Stimulated activated naive CD4-positive, alpha-beta T cell treated with Interleukin-2 at 50 U/mL for 16 hours (primary cell): ENCODE measurements around the gene OTULIN.

Experiments
- DNase-seq: peaks from one replicate; lab custom pipeline; 2025; lab: John Stamatoyannopoulos, UW

OTULIN gene

DNA sequence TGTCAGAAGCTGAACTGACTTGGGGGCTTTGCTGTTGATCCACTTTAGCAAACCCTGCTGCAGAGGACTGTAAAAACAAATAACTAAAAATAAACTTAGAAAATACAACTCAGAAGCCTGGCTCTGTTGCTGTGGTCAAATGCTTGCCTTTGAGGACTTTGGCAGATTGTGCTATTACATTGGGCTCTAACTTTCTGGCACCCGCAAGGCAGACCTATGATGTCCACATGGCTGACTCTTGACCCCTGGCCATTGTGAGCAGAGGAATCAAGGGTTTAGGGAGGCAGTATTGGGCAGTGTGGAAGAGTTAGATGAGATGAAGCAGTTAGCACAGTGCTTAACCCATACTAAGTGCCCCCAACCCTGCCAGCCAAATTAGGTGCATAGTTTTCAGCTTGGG lies 34.0 kb downstream of the OTULIN start:
- DNase-seq, result no peak

DNA sequence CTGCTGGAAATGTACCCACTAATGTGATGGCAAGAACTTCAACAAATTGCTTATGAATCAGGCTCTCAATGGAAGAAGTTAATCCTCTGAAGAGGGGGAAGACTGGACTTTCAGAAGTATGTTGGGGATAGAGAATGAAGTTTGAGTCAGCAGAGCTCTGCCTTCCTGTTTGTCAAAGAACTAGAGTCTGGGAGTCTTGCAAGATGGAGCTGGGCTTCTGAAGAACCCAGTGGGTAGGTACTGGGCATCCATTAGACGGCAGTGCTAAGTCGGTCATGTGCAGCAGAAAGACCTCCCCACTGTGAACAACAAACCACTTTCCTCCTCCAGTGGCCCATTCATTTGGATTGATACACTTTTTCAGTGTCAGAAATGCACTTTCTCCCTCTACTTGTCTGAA lies 34.6 kb downstream of the OTULIN start:
- DNase-seq, result no peak

DNA sequence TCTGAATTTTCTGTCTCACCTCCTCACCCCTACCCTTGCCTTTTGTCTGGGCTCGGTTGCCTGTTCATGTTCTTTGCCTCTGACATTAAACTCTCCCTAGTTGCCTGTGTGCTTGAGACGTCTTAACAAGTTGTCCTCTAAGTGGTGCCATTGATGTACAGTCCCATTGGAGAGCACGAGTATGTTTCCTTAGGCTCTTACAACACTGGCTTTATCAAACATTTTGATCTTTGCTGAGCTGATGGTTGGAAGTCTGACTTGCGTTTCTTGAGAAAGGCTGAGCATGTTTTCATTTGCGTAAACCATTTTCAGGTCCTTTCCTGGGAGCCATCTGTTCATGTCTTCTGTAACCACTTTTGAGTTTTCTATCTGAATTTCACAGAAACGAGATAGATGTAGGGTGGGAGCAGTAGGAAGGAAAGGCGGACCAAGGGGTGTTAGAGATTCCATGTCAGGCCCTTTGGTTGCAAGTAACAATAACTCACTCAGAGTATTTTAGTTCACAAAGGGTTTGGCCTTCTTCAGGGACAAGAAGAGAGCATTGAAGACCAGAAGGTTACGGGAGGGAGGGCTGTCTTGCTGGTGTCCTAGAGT lies 35.4 kb downstream of the OTULIN start:
- DNase-seq, result no peak

DNA sequence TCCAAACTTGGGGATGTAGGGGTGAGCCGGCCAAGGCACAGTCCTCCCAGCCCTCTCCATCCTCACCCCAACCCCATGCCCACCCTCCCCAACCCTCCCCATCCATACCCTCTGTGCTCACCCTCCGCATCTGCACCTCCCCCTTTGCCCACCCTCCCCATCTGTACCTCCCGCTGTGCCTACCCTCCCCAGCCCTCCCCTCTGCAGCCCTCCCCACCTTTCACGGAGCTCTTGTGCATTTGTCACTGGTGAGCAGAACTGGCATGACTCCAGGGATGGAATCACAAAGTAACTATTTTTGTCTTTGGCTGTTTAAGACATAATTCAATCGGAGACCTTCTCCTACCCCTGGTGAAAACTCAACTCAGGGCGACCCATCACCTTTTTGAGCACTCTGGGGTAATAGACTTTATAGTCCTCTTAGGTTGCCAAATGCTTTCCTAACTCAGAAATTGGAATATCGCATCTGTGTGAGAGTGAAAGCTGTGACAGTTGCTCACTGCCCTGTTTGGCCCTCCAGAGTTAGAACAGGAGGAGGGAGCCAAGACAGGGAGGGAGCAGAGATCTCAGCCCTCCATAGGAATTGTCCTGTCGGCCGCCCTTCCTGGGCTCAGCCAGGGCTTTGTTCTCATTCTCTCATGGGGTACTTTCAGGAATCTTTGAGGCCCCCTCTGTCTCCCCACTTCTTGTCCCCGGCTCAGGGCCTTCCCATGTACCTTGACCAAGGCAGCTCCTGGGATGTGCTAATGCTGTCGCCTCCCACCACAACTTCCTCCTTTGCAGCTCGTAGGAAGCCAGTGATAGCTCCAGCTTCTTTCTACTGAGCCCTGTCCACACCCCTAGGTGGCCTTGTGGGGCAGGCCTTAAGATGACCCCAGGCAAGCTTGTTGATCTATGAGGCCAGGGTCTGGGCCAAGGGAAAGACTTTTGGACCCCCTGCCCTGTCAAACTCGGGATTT lies 36.2 kb downstream of the OTULIN start:
- no peak for DNase-seq

DNA sequence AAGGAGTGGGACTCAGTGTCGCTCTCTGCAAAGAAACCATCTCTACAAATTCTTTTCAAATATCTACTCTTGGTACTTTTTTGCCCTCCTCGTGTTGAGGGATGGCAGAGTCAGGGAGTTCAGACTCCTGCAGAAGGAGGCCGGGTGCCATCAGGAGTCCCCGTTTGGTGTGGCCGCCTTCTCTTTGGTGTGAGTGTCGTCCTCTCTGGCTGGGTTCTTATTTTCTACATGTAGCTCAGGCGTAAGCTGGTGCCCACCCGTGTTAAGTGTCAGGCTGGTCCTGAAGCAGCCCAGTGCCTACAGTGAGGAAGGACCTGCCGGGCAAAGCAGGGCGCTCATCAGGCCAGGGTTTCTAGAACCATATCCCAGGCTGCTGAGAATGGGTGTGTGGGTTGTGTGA lies 37.0 kb downstream of the OTULIN start:
- no peak for DNase-seq

DNA sequence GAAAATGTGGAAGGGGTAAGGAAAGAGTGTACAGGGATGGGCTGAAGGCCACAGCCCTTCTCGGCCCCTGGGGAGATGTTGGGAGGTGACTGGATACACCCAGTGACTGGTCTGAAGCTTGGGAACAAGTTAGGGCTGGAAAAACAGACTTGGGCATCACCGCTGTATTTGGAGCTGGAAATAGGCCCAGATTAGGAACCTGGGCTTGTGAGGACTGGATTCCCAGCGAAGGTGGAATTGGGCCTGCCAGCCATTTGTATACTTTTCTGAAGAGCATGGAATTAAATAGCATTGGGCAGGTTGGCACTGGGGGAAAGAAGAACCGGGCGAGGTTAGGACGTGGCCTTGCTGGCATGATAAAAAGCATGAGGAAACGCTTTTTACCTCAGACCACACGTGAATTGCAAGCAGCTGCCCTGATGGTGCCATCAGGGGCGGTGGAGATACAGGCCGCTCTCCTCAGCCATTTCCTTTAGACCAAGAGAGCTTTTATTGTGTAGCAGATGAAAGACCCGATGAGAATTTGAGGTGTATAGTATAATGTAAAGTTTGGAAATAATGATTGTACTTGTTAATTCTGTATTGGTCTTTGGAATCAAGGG lies 37.8 kb downstream of the OTULIN start:
- no peak for DNase-seq

DNA sequence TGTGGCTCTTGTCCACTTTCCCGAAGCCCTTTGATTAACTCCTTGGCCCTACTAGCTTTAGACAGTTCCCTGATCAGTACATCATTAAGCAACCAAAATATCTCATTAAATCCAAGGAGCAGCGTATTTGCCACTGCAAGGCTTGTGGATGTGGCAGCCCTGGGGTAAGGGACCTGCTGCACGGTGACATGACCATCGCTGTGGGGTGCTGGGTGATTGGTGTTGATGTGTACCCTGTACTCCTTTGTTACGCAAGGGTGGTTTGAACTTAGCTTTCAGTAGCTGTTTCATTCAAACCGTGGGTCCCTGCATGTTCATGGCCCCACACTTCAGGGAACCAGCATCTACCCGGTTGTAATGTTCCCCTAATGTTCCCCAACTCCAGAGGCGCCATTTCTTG lies 41.0 kb downstream of the OTULIN start:
- no peak for DNase-seq

DNA sequence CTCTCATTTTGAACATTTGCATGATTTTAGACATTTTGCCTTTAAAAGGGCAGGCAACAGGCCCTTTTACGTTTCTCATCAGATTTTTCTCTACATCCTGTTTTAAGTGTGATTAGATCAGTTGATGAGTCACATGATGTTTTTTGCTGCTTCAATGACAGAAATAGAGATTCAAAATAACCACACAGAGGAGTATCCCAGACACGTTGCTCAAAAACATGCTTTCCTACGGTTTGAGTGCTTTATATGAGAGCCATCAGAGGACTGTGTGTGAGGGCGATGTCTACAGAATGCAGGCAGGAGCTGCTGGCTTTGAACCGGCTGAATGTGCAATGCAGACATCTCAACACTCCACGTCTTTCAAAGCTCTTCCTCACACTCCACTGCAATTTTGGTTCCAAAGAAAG lies 42.1 kb downstream of the OTULIN start:
- peak; percentile 26 for DNase-seq

DNA sequence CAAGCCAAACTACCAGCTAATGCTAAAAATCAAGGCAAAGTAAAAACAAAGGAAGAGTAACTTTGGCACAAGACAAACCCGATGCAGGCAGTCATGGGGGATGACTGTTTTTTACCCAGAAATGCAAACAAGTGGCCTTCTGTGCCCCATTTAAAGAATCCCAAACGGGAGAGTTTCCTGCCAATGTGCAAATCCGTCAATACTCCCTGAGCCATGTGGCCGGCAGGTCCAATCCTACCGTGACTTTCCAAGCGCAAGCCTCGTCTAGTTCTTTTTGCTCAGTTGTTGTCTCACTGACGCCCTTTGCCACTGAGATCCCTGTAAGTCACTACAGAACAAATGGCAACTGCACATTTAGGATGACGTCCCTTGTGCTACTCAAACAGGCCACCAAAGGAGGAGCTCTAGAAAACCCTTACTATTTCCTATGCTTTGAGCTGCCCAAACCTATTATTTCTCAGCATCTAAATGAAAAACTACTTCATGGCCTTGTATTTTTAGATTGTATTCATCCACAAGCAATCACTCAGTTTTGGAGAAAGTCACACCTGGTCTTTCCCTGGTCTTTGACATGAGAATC lies 43.4 kb downstream of the OTULIN start:
- no peak for DNase-seq

DNA sequence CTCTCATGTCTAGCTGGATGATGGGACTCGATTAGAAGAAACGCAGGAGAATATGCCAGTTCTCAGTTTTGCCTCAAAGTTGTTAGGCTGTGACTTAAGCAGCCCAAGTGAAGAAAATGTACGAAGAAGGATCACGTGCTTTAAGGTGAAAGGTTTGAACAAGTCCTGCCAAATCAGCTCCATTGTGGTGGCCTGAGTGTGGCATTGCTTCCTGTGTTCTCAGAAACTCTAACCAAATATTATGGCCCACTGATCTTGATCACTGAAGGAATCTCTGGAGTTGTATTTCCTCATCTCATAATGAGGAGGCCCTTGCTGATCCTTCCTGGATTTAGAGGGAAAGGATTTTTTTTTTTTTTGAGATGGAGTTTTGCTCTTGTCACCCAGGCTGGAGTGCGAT lies 44.0 kb downstream of the OTULIN start:
- no peak for DNase-seq

DNA sequence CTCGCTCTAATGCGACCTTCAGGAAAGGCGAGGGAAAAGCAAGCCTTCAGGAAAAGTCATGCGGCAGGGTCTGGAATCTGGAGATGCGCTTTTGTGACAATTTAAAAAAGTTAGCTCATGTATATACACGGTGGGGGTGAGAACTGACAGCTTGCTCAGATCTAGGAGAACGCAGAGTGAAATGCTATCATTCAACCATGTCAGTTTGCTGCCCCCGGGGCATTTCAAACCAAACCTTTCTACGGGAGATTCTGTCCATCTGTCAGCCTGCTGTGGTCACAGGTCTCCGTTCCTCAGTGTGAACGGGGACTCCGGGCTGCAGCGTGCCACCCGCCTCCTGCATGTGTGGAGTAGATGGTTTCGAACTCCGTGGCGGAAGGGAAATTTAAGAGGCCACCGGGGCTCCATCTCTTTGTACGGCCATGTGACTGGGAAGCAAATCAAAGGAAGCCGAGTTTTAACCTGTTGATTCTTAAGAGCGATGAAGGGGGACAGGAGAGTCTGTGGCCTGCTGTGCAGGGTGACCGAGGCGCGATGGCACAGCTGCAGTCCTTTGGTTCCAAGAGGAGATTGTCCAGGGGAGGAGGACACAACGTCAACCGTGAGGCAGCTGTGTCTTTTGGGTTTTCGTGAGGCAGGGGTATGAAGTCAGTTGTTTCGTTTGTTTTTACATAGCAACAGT lies 45.9 kb downstream of the OTULIN start:
- DNase-seq, result no peak

DNA sequence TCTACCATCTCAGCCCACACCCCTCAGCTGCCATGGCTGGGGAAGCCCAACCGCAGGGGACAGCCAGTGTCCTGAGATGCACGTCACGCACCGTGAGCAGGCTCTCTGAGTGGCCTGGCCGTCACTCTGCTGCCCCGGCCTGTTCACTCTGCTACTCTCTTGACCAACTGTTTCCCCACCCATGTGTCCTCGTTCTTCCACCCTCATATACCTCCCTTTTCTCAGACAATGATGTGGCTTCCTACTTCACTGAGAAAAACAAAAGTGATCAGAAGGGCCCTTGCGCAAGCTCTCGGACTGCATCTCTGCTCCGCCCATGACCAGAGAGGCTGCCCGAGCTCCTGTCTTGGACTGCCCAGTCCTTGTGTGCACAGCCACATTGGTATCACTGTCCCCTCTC lies 47.6 kb downstream of the OTULIN start:
- DNase-seq, result no peak

DNA sequence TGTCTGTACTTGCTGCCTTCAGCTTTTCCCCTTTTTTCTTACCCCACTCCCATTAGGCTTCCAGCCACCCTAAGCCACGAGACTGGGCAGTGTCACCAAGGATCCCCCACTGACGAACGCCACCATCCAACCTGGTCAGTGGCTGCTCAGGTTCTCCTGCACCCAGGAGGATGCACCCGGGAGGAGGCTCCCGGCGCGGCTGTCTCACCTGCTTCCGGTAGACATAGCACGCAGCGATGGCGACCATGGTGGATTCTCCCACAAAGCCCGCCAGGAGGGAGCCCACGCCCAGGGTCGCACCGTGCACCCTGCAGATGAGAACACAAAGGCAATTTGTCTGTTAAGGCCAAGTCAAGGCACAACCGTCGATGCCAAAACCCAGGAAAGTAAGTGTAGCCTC lies 48.1 kb downstream of the OTULIN start:
- no peak for DNase-seq

DNA sequence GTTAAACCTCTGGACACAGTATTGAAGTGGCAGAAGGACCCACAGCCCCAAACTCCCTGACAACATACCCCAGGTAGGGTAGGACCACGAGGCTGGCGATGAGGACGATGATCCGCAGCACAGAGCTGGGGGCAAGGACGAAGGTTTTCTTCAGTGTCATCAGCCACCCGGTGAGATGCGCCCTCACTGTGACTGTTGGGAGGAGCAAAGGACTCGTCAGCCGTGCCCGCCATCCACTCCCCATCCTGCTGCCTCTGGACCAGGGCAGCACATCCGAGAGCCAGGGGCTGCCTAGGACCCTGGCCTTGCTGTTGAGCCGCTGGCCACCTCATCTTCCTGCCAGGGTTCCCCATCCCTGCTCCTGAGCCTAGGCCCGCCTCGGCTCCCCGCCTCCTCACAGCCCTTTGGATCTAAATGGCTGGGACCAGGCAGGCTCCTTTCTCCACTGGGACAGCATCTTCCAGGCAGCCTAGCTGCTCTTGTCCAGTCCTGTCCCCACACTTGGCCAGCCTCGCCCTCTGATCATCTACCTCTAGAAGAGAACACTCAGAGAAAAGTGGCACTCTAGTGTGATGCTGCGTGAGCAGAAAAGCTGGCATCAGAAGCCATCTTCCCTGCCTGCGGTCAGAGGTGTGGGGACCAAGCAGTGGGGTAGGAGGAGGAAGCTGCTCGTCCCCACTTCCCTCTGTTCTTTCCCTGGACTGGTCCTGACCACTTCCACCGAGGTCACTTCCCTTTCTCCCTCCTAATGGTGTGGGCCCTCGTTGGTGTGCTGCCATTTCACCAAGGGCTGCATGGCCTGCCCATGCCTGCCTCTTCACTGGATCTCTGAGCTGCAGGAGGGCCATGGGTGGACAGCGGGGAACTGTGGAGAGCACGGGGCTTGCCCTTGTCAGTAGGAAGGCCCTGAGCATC lies 49.2 kb downstream of the OTULIN start:
- no peak for DNase-seq

DNA sequence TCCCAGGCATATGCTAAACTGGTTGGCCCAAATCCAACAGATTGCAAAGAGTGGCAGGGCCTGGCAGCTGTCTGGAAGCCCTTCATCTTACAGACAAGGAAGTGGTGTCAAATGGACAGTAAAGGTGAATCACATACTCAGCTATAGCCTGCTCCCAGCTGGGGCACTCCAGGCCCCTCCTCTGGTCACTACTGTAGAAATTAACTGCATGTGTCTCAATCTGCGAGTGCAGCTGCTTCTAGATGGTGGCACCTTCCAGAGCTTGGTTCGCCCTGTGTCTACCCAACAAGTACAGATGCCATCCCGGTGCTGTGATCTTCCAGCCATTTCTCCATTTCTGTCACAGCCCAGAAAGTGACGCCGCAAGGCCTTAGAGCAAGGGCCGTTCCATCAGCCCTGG lies 50.2 kb downstream of the OTULIN start:
- DNase-seq, result no peak

DNA sequence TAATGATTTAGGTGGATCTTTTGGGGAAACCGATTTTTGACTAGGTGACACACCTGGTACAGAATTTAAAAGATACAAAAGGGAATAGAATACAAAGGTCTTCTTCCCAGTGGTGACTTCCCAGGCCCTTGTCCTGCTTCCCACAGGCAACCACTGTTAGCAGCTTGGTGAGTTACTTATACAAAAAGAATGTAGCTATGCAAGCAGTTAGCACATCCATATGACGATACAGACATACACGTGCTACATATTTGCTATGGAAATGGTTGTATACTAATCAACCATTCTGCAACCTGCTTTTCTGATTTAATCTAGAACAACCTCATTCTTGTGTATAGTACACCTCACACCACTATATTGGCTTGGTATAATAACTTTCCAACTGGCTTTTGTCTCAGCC lies 51.0 kb downstream of the OTULIN start:
- no peak for DNase-seq

DNA sequence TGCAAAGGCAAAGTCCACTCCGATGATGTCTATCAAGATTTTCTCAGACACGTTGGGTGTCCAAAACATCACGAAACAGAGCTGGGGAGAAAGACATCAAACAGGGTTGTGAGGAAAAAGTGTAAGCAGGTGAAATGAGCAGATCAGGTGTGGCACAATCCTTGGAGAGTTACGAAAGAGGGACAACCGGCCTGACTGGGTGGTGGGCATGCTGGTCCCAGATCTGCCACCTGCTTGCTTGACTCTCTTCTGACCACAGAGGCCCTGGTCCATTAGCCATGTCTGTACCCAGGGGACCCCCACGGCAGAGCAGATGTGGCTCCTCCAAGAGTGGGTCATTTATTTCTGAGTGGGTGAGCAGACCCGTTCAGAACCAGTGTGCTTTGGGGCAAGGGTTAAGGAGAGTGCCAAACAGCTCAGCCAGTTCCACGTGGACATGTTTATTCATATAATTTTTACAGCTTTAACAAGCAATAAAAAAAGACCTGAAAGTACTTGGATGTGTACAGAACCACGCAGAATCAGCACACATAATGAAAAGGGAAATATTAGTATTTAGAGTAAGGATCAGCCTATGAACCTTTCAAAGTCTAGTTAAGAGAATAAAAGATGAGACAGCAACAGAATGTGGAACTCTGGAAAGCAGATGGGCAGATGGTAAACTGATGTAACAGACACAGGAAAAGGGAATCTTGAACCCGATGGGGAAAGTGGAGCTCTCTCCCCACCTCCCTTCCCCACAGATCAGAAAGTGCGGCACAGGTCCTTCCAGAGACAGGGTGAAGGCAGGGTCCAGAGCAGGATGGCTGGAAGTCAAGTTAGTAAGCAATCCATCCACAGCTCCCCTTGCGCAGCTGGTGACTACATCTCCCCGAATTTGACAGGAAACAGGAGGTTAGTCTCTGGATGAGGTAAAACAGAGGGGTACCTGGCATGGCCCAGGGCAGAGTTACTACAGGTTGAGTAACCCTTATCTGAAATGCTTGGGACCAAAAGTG lies 52.5 kb downstream of the OTULIN start:
- no peak for DNase-seq

DNA sequence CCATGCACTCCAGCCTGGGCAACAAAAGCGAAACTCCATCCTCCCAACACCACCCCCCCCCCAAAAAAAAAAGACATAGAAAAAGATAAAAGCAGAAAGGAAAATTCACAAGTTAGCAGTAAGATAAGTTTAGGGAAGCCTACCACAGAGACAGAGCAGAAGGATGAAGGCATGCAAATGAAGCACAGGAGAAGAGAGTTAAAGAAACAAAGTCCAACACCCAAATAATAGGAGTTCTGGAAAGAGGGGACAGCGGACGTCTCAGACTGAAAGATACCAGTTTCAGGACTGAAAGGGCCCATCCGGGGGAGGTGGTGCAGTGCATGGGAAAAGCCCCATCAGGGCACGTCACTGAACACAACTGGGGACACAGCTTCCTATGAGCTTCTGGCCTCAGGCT lies 54.3 kb downstream of the OTULIN start:
- DNase-seq, result no peak

DNA sequence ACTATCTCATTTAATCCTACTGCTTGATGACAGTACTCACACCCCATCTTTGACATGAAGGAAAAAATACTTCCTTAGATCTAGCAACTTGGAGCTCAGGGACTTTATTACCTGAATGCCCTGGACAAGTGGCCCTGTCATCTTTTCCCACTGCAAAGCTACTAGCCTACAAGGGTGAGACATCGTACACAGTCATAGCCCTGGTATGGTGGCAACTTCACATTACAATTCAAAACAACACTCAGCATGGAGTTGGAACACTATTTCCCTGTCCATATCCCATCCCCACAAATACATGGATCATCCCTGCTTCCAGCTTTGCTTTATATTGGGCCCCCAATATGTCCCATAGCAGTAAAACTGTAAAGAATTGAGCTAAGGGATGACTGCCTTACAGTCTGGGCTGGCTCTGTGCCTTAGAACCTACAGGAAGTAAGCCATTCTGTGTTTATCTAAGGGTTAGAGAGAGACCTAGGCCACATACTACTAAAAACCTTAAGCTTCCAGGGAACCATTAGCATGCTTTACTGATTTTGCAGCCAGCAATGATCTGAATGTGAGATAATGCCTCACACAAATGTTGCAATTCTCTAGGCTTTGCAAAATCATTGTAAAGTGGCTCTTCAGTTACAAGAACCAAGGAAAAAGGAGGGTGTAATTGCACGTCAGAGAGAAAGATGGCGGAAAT lies 55.9 kb downstream of the OTULIN start:
- no peak for DNase-seq
